T47D (cell line): ENCODE measurements around the gene ICE1.
A peak's percentile ranks its signal among the peaks of the same experiment; 100 is the strongest.
"Not testable (repeated sequence)": the region's sequence is repeated elsewhere in the genome, so short reads cannot be mapped to it uniquely, and the experiment has no call there.

Experiments
- DNase-seq, 2 experiments: peaks; one replicate each; pipeline versions ENCODE4 v3.0.0 to v3.0.0-alpha.2; 2011 to 2012; ENCODE audit warnings: low read depth in 1 of 2, low spot score in 1 of 2
- JUND ChIP-seq: IDR thresholded peaks from 2 replicates; pipeline ENCODE4 v1.6.1; 2012; ENCODE audit warnings: low read depth
- in situ Hi-C: cut with HindIII; loops from 2 replicates; pipeline ENCODE4 v1.10.0; 2016; ENCODE audit warnings: low sequenced_read_pairs, low pct_unique_long_range_greater_than_20kb

ICE1 gene

GRCh38 chr5:5474961-5475360 lies 52.5 kb downstream of the ICE1 start:
- TF ChIP-seq JUND, result no peak
- in situ Hi-C loops, result no loop called here
- DNase-seq, result no peak

DNA sequence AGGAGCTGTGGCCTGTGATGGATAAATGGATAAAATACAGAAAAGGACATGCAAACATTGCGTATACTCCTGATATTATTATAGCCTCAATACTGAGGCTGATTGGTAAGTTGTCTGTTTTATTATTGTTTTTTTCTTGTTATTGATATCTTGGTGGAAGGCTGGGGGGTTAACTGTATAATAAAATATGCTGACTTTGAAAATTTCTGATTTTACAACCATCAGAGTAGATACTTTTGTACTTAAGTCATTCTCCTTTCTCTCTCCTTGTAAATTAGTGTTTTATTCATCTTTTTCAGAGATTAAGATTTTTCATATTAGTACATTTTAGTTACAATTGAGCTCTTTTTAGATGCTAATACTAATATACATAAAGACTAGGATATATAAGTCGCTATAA lies 53.5 kb downstream of the ICE1 start:
- in situ Hi-C loops, result no loop called here
- DNase-seq, result no peak
- TF ChIP-seq JUND, result no peak

GRCh38 chr5:5479578-5479977 lies 57.1 kb downstream of the ICE1 start:
- DNase-seq, in situ Hi-C loops: not testable (repeated sequence)

DNA sequence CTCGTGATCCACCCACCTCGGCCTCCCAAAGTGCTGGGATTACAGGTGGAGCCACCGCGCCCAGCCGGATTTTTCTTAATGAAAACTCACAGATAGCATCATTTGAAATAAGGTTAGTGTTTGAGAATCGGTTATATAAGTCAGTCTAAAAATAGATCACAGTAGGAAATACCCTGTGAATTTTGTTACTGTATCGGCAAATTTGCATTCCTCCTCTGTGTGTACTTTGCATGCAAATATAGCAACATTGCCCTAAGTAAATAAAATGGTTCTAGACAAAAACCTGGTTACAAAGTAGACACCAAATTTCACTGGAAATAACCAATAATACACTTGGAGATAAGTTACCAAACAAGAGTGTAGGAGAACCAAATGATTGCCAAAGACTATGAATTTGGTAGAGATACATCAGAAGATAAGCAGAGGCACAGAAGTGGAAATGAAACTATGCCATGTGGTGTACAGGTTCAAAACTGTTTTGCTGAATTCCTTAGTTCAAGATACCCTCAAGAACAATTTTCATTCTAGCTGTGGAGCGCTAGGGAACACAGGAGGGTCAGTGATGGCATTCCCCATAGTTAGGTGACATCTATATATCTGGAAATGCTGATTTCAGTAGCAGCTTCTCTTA lies 58.1 kb downstream of the ICE1 start:
- DNase-seq, result no peak
- in situ Hi-C loops, result no loop called here
- no peak for TF ChIP-seq JUND

GRCh38 chr5:5481206-5481605 lies 58.7 kb downstream of the ICE1 start:
- no peak for TF ChIP-seq JUND
- in situ Hi-C loops, result no loop called here
- no peak for DNase-seq

DNA sequence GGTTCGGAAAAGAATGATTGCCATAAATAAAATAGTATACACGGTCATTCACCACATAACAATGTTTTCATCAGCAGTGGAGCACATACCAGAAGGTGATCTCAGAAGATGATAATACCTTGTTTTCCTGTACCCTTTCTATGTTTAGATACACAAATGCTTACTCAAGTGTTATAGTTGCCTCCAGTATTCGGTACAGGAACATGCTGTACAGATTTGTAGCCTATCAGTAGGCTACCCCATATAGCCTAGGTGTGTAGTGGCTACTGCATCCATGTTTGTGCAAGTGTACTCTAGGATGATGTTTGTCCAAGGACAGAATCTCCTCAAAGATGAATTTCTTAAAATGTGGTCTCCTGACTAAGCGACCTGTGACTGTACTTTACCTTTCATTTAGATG lies 59.2 kb downstream of the ICE1 start:
- TF ChIP-seq JUND, result no peak
- in situ Hi-C loops, result no loop called here
- DNase-seq, result no peak

- DNase-seq, result no peak
- TF ChIP-seq JUND, result no peak
- in situ Hi-C loops, result no loop called here
Observed at GRCh38 chr5:5483350-5483749, 60.9 kb downstream of the ICE1 start.

DNA sequence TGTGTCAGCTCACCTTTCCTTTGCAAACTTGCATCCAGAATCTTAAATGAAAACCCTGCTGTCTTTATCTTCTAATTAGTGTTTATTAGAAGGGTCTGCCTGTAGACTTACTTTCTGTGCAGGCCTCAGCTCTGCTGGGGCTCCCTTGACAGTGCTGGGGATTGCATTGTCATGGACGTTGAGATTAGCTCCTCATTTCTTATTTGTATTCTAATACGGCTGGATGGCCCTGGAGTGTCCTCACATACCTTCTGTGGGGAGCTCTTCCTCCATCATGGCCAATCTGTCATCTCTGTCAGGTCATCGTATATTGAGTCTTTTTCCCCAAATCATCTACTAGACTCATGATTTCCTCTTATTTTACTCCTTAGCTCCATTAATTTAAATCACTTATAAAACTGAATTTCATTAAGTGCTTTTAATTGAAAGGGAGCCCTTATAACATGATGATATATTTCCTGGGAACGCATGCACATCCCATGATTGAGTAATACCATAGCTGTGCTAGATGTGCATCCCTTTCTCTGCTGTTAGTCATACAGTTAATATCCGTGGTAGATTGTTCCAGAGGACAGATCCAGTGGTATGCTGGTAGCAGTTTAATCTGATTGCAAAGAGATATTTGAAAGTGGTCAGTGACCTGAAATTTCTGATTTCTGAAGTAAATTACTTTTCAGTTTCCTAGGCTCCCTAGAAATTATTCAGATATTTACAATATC lies 61.6 kb downstream of the ICE1 start:
- in situ Hi-C loops, result no loop called here
- TF ChIP-seq JUND, result no peak
- DNase-seq, result no peak

DNA sequence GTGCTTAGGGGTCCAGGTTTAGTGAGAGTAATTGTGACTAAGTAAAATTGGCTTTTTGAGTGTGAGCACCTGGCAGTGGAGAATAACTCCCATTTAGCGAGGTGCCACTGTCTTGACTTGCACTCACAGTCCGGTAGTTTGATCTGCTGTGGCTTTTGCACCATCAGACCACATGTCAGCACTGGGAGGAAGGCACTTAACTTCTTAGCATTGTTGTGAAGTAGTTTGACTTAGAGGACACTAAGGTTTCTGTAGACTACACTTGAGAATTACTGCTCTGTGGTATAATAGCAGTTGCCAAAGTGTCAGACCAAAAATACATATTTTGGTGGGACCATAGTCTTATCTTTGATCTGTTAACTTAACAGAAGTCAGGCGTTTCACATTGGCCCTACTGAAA lies 63.6 kb downstream of the ICE1 start:
- no peak for TF ChIP-seq JUND
- in situ Hi-C loops, result no loop called here
- DNase-seq, result no peak

DNA sequence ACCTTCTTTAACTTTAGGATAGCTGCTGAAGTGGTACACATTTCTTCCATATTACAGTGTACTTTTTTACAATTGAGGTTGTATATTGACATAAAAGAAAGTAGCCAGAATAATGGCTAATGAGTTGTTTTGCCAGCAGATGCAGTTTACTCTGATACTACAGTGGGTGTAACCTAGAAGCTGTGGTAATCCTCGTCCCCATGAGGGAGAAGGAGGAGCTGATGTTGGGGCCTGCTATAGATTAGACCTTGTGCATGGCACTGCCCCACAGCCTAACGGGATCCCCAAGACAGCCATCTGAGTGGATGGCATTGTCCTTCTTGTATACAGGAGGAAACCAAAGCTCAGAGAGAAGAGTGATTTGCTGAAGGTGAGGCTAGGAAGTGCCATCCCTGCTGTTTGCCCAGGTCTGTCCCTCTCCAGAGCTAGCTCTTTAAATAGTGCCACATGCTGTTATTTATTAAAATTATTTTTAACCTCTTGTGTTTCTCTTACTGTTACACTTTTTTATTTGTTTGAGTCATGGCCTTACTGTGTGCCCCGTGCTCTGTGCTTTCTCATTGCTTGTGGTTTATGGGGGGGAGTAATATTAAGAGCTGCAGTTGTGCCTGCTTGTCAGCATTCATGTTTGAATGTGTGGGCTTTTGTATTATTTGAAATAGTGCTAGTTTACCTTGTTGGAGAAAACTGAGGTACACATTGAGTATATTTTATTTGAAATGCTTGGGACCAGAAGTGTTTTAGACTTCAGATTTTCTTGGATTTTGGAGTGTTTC lies 65.3 kb downstream of the ICE1 start:
- in situ Hi-C loops, result no loop called here
- no peak for TF ChIP-seq JUND
- DNase-seq, result no peak

GRCh38 chr5:5490774-5491347 lies 68.4 kb downstream of the ICE1 start:
- TF ChIP-seq JUND, result no peak
- in situ Hi-C loops, result no loop called here
- no peak for DNase-seq

DNA sequence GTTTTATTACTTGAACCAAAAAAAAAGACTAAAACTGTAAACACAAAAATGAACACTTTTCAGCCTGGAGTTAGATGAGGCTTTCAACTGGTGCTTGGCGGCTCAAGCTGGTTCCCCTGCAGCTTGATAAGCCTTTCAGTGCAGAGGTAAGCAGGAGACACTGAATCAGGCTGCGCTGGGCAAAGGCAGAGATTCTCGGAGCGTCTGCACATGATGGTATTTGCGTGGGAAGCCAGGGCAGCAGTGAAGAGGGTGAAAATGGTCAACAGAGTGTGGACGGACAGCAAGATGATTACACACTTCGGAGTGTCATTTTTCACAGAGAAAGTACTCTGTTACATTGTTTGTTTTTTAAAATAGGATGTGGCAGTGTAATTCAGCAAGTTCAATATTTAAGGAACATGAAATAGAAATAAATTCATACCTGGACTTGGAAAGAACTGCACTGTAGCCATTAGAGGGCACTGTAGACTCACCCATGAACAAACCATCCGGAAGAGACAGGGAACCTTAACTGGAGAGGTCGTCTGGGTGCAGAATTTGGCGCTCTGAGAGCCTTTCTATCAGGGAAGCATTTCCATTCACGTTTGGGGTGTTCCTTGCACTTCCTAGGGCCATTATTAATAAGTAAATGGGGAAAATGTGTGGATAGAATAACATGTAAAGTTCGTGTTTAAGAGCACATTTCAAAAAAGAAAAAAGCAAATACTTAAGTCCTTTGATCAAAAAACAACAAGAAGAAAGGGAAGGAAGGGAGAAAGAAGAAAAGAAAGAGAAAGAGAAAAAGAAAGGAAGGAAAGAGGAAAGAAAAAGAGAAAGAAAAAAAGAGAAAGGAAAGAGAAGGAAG lies 69.8 kb downstream of the ICE1 start:
- DNase-seq, result peak; percentile 63 to 83
- in situ Hi-C loops, result no loop called here

GRCh38 chr5:5492934-5493271 lies 70.4 kb downstream of the ICE1 start:
- in situ Hi-C loops, DNase-seq: not testable (repeated sequence)

More for the DNA sequence above, 69.8 kb downstream of the ICE1 start:
- TF ChIP-seq JUND, result no peak
